ENCODE results near the gene UNC5C.

GRCh38 chr4:95515589-95515988 lies 33.2 kb downstream of the UNC5C start:
- no peak for TF ChIP-seq TARDBP (IDR thresholded peaks at IDR 0.05)
- no peak for TF ChIP-seq FOXK2 (IDR thresholded peaks at IDR 0.05)
- TF ChIP-seq FOXM1 (IDR thresholded peaks at IDR 0.05; ENCODE audit: borderline replicate concordance): no peak
- TF ChIP-seq LEF1 (IDR thresholded peaks at IDR 0.05; ENCODE audit: borderline replicate concordance): no peak
- TF ChIP-seq ELF4 (IDR thresholded peaks at IDR 0.05): no peak
- TF ChIP-seq SP1 (IDR thresholded peaks at IDR 0.05): no peak
- no peak for TF ChIP-seq BHLHE40 (IDR thresholded peaks at IDR 0.05; ENCODE audit: borderline replicate concordance)
- TF ChIP-seq SUZ12 (IDR thresholded peaks at IDR 0.05): no peak
- no peak for TF ChIP-seq CTBP1 (IDR thresholded peaks at IDR 0.05; ENCODE audit: borderline replicate concordance)
- TF ChIP-seq L3MBTL2 (conservative IDR thresholded peaks at IDR 0.05): no peak
- TF ChIP-seq FOXA1 (IDR thresholded peaks at IDR 0.05): no peak
- no peak for TF ChIP-seq ARNT (IDR thresholded peaks at IDR 0.05)

Measured in HEK293T (cell line).